Keratinocyte (primary cell): ENCODE measurements around the gene PABPN1L. TPM values are rescaled to one million over a fixed set of nuclear protein-coding genes. Genes with fewer than 3 reads are reported as not detected.

ENCODE experiments used
- DNase-seq: peaks from one replicate; pipeline ENCODE4 v3.0.0-alpha.2; 2011; ENCODE audit warnings: low read depth, missing footprints, low spot score
- FAIRE-seq: peaks from 2 replicates; lab custom pipeline; 2011; peaks lifted over from hg19 to GRCh38; lab: Jason Lieb, UNC
- H2AFZ ChIP-seq: 2 replicates; pipeline ENCODE4 v1.6.0; 2012; ENCODE audit warnings: low read length, control low read depth, inconsistent platforms; ENCODE audit not compliant: control insufficient read depth
- H3K27ac ChIP-seq: 2 replicates; pipeline ENCODE4 v1.5.1; 2011; ENCODE audit warnings: low read length; ENCODE audit not compliant: control insufficient read depth, insufficient read depth
- H3K27me3 ChIP-seq: 3 replicates; pipeline ENCODE4 v1.6.0; 2011; ENCODE audit warnings: low read length; ENCODE audit not compliant: control insufficient read depth, insufficient read depth; ENCODE audit errors: extremely low read depth
- H3K36me3 ChIP-seq, 2 experiments: 2 replicates in 1 of 2; 3 replicates in 1 of 2; pipeline ENCODE4 v1.5.1; 2011; ENCODE audit warnings: low read length in 2 of 2, mild to moderate bottlenecking in 1 of 2; ENCODE audit not compliant: control insufficient read depth in 2 of 2, insufficient read depth in 2 of 2; ENCODE audit errors: extremely low read depth in 1 of 2
- H3K4me1 ChIP-seq: 3 replicates; pipeline ENCODE4 v1.5.1; 2011; ENCODE audit warnings: low read length; ENCODE audit not compliant: control insufficient read depth, insufficient read depth; ENCODE audit errors: extremely low read depth
- H3K4me2 ChIP-seq: 3 replicates; pipeline ENCODE4 v1.6.0; 2011; ENCODE audit warnings: low read depth, low read length; ENCODE audit not compliant: control insufficient read depth, insufficient read depth; ENCODE audit errors: extremely low read depth
- H3K4me3 ChIP-seq, 3 experiments: fragments of 200-600 bp in 1 of 3; sonication (generic) in 1 of 3; 2 replicates in 2 of 3; 3 replicates in 1 of 3; pipeline ENCODE4 v1.5.1; 2011 to 2016; ENCODE audit warnings: low read length in 3 of 3, mild to moderate bottlenecking in 3 of 3, control low read depth in 2 of 3, inconsistent platforms in 1 of 3, low read depth in 1 of 3, mixed read lengths in 1 of 3, mixed run types in 1 of 3, moderate library complexity in 1 of 3; ENCODE audit not compliant: control insufficient read depth in 2 of 3, insufficient read depth in 2 of 3; ENCODE audit errors: extremely low read depth in 1 of 3
- H3K79me2 ChIP-seq: 2 replicates; pipeline ENCODE4 v1.6.0; 2012; ENCODE audit warnings: low read length; ENCODE audit not compliant: control insufficient read depth, insufficient read depth
- H3K9ac ChIP-seq: 3 replicates; pipeline ENCODE4 v1.6.0; 2011; ENCODE audit warnings: low read length; ENCODE audit not compliant: control insufficient read depth, insufficient read depth; ENCODE audit errors: extremely low read depth
- H3K9me1 ChIP-seq: 3 replicates; pipeline ENCODE4 v1.6.0; 2011; ENCODE audit warnings: low read length; ENCODE audit not compliant: control insufficient read depth, insufficient read depth; ENCODE audit errors: extremely low read depth
- H3K9me3 ChIP-seq: 2 replicates; pipeline ENCODE4 v1.5.1; 2012; ENCODE audit warnings: low read depth, low read length; ENCODE audit not compliant: control insufficient read depth
- H4K20me1 ChIP-seq: 3 replicates; pipeline ENCODE4 v1.6.0; 2011; ENCODE audit warnings: low read length; ENCODE audit not compliant: control insufficient read depth, insufficient read depth; ENCODE audit errors: extremely low read depth
- EZH2 ChIP-seq: IDR thresholded peaks from one replicate; pipeline ENCODE4 v1.6.1; 2012; ENCODE audit warnings: inconsistent platforms, mild to moderate bottlenecking, low read length, moderate library complexity
- dilution Hi-C: fragments of 300-500 bp; cut with MboI; formaldehyde crosslinking; loops from one replicate; pipeline ENCODE4 v1.7.0; 2020; ENCODE audit warnings: low sequenced_read_pairs; ENCODE audit not compliant: extremely low pct_ligation_motif_present
- polyA plus RNA-seq, 5 experiments: library from polyadenylated mRNA; depleted of rRNA in 3 of 5; stranded (reverse) in 3 of 5; stranded (forward) in 1 of 5; unstranded in 1 of 5; fragments of >200 nt; gene quantifications; 1 replicate in 1 of 5; 2 replicates in 3 of 5; 3 replicates in 1 of 5; pipeline versions ENCODE4 v1.2.1 to v1.2.3, GENCODE V29; 2011 to 2012; ENCODE audit warnings: missing spikeins in 2 of 5, low read depth in 1 of 5, low replicate concordance in 1 of 5
- TF ChIP-seq, protein P1 (sequence below), 3 experiments: IDR thresholded peaks in 1 of 3; conservative IDR thresholded peaks in 1 of 3; optimal IDR thresholded peaks in 1 of 3; 2 replicates in 2 of 3; 3 replicates in 1 of 3; pipeline versions ENCODE3 to v1.5.1; 2011; ENCODE audit warnings: low read length in 3 of 3, mild to moderate bottlenecking in 3 of 3, moderate library complexity in 2 of 3, control low read depth in 1 of 3, inconsistent platforms in 1 of 3; ENCODE audit not compliant: insufficient read depth in 2 of 3; ENCODE audit errors: extremely low read depth in 1 of 3

The PABPN1L gene
- polyA plus RNA-seq, 1 donor (not counting 4 experiments of a cell fraction or from before 2014, with no cell fraction given), result not detected

- Histone ChIP-seq H4K20me1 (no peaks in the 10 kb centered on the region), H3K79me2 (peaks cover 5% of the 10 kb centered on the region), H3K4me2 (no peak overlapping the region), H3K4me1 (peaks cover 5% of the 10 kb centered on the region), H3K9ac (no peak overlapping the region), H3K36me3 (peaks cover 4 to 6% of the 10 kb centered on the region in 2 experiments), H3K4me3 (no peak overlapping the region), H3K27me3 (no peaks in the 10 kb centered on the region), H2AFZ (no peak overlapping the region), H3K9me3 (no peaks in the 10 kb centered on the region), H3K9me1 (no peaks in the 10 kb centered on the region), H3K27ac (no peak overlapping the region)
- FAIRE-seq, result no peak
- dilution Hi-C loops, result no loop called here
- DNase-seq, result no peak
- TF ChIP-seq EZH2, result no peak
- TF ChIP-seq, protein P1, sequence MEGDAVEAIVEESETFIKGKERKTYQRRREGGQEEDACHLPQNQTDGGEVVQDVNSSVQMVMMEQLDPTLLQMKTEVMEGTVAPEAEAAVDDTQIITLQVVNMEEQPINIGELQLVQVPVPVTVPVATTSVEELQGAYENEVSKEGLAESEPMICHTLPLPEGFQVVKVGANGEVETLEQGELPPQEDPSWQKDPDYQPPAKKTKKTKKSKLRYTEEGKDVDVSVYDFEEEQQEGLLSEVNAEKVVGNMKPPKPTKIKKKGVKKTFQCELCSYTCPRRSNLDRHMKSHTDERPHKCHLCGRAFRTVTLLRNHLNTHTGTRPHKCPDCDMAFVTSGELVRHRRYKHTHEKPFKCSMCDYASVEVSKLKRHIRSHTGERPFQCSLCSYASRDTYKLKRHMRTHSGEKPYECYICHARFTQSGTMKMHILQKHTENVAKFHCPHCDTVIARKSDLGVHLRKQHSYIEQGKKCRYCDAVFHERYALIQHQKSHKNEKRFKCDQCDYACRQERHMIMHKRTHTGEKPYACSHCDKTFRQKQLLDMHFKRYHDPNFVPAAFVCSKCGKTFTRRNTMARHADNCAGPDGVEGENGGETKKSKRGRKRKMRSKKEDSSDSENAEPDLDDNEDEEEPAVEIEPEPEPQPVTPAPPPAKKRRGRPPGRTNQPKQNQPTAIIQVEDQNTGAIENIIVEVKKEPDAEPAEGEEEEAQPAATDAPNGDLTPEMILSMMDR (optimal IDR thresholded peaks at IDR 0.05 in 1 of 3, IDR thresholded peaks at IDR 0.05 in 1 of 3, conservative IDR thresholded peaks at IDR 0.05 in 1 of 3; ENCODE audit: extremely low read depth in 1 of 3, insufficient read depth in 2 of 3, low read length in 3 of 3), result no peak
Observed at GRCh38 chr16:88853325-88853941, 13.0 kb downstream of the PABPN1L start.

DNA sequence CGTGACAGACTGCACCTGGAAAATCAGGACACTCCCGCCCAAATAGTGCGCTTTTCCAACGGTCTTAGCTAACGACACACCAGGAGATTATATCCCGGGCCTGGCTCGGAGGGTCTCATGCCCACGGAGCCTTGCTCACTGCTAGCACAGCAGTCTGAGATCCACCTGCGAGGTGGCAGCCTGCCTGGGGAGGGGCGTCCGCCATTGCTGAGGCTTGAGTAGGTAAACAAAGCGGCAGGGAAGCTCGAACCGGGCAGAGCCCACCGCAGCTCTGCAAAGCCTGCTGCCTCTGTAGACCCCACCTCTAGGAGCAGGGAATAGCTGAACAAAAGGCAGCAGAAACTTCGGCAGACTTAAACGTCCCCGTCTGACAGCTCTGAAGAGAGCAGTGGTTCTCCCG is 14.8 kb downstream of the PABPN1L start:
- H3K27ac ChIP-seq, result no peak overlapping the region
- H4K20me1 ChIP-seq, result no peaks in the 10 kb centered on the region
- FAIRE-seq (no peak), DNase-seq (no peak)
- no peaks in the 10 kb centered on the region for H3K9me3 ChIP-seq
- no peak overlapping the region for H2AFZ ChIP-seq
- peaks cover 5% of the 10 kb centered on the region for H3K4me1 ChIP-seq
- peaks cover 3% of the 10 kb centered on the region for H3K79me2 ChIP-seq
- H3K4me3 ChIP-seq, result no peak overlapping the region
- H3K4me2 ChIP-seq, result no peak overlapping the region
- no peaks in the 10 kb centered on the region for H3K9me1 ChIP-seq
- dilution Hi-C loops, result no loop called here
- H3K9ac ChIP-seq, result no peak overlapping the region
- TF ChIP-seq, protein P1 (optimal IDR thresholded peaks at IDR 0.05 in 1 of 3, IDR thresholded peaks at IDR 0.05 in 1 of 3, conservative IDR thresholded peaks at IDR 0.05 in 1 of 3; ENCODE audit: extremely low read depth in 1 of 3, insufficient read depth in 2 of 3, low read length in 3 of 3), result no peak
- peaks cover 4 to 6% of the 10 kb centered on the region in 2 experiments for H3K36me3 ChIP-seq
- H3K27me3 ChIP-seq, result no peaks in the 10 kb centered on the region
